ENCODE data around the gene MCAT. TPM values are rescaled to one million over a fixed set of nuclear protein-coding genes. Genes with fewer than 3 reads are reported as not detected.

Gene MCAT
- total and polyA plus RNA-seq, 2 donors (not counting 1 experiment from before 2014, with no cell fraction given): 8.4 to 10.1 TPM

DNA sequence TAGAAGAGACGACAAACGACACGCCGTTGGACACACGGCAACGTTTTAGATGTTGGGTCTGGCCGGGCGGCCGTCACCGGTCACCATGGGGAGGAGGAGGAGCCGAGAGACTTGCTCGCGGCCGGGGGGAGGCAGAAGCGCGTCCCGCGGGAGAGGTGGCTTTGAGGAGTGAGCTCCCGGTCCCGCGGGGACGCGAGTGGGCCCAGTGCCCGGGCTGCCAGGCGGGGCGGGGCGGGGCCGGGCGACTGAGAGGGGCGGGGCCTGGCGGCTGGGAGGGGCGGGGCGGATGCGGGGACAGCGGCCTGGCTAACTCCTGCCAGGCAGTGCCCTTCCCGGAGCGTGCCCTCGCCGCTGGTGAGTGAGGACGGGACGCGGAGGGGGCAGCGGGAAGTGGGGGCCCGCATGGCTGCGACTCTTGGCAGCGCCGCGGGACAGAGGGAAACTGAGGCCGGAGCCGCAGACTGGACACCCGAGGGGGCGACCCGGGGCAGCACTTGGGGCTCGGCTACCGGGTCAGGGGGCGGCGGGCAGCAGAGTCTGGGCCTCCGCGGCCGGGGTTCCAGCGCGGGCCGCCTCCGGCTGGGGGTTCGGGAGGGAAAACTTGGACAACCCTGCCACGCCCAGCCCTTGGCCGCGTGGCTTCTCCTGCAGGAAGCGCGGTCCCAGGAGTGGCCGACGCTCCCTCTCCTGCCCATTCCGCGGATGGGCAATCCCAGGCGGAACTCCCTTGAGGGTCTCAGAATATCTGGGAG is 8.2 kb upstream of the MCAT start, which contains the start of gene TSPO:
Gene TSPO, plus strand, starts transcription at position 309 of the 752 bp plus-strand sequence. CDS start 7,680 bp downstream, outside the sequence.
- Histone ChIP-seq H3K27ac (ENCODE audit: low read length in 2 of 2) (peak within 1 kb of the TSS; percentile 55 to 61), H3K4me3 (ENCODE audit: control extremely low read depth in 1 of 5, extremely low read depth in 1 of 5, insufficient read depth in 1 of 5, low read depth in 2 of 5, low read length in 4 of 5) (peak within 1 kb of the TSS; percentile 56 to 89 (median 85)), H2AFZ (ENCODE audit: insufficient read depth, low read depth, low read length, poor library complexity, severe bottlenecking) (peak within 1 kb of the TSS; percentile 95), H3K79me2 (ENCODE audit: control insufficient read depth, insufficient read depth, low read length) (peaks cover 25% of the 10 kb centered on the region), H3K27me3 (replicated peaks in 1 of 4; ENCODE audit: control extremely low read depth in 1 of 4, control insufficient read depth in 3 of 4, insufficient read depth in 4 of 4, low read length in 3 of 4) (no peaks in the 10 kb centered on the region), H3K9me3 (ENCODE audit: control extremely low read depth in 1 of 3, control insufficient read depth in 2 of 3, insufficient read depth in 1 of 3, low read length in 2 of 3) (no peaks in the 10 kb centered on the region), H3K4me1 (ENCODE audit: control insufficient read depth in 2 of 2, insufficient read depth in 2 of 2, low read length in 2 of 2) (peaks cover 38 to 59% of the 10 kb centered on the region in 2 donors), H3K4me2 (replicated peaks; ENCODE audit: low read depth, low read length, poor library complexity, severe bottlenecking) (peak within 1 kb of the TSS; percentile 99), H3K36me3 (replicated peaks in 1 of 2; ENCODE audit: control extremely low read depth in 1 of 2, control insufficient read depth in 1 of 2, extremely low read depth in 1 of 2, insufficient read depth in 2 of 2, low read length in 1 of 2) (no peaks in the 10 kb centered on the region), H3K9ac (ENCODE audit: low read length) (peak within 1 kb of the TSS; percentile 85), H4K20me1 (ENCODE audit: control insufficient read depth, insufficient read depth, low read length, poor library complexity, severe bottlenecking) (peaks cover 12% of the 10 kb centered on the region)
- intact Hi-C loops (cut with micrococcal nuclease): loop anchor here (2.0 kb wide), 1 partner anchor 35 kb away; the partner anchor contains the start of gene TTLL12
- Mint-ChIP-seq H3K4me1 (peaks cover 47% of the 10 kb centered on the region), H3K9me3 (ENCODE audit: insufficient read depth) (no peaks in the 10 kb centered on the region), H3K27me3 (no peaks in the 10 kb centered on the region), H3K27ac (peak within 1 kb of the TSS; percentile 88), H3K4me3 (peak within 1 kb of the TSS; percentile 92)
- POLR2A ChIA-PET: interaction anchor here (0.5 to 1.4 kb wide), 6 partner anchors 9 to 614 kb away, joined by 3 to 10 read pairs (median 4); partner anchors contain the start of genes MCAT and TTLL12
- WGBS (ENCODE audit: insufficient coverage): 2% methylated on average over 73 of the region's 75 CpGs
- no peak for TF ChIP-seq EZH2 (IDR thresholded peaks at IDR 0.05; ENCODE audit: borderline replicate concordance, insufficient read depth, low read depth, low read length, poor library complexity, severe bottlenecking)
- TF ChIP-seq, protein P1, sequence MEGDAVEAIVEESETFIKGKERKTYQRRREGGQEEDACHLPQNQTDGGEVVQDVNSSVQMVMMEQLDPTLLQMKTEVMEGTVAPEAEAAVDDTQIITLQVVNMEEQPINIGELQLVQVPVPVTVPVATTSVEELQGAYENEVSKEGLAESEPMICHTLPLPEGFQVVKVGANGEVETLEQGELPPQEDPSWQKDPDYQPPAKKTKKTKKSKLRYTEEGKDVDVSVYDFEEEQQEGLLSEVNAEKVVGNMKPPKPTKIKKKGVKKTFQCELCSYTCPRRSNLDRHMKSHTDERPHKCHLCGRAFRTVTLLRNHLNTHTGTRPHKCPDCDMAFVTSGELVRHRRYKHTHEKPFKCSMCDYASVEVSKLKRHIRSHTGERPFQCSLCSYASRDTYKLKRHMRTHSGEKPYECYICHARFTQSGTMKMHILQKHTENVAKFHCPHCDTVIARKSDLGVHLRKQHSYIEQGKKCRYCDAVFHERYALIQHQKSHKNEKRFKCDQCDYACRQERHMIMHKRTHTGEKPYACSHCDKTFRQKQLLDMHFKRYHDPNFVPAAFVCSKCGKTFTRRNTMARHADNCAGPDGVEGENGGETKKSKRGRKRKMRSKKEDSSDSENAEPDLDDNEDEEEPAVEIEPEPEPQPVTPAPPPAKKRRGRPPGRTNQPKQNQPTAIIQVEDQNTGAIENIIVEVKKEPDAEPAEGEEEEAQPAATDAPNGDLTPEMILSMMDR (IDR thresholded peaks at IDR 0.05): no peak
- ATAC-seq (ENCODE audit: low read depth) (peak; percentile 71), DNase-seq (peak; percentile 69)
- CTCF ChIA-PET: interaction anchor here (2.6 kb wide), 1 partner anchor 14 kb away, joined by 10 read pairs; no protein-coding TSS in a partner anchor
